ENCODE measurements around the gene MGAT4A.

MGAT4A gene

DNA sequence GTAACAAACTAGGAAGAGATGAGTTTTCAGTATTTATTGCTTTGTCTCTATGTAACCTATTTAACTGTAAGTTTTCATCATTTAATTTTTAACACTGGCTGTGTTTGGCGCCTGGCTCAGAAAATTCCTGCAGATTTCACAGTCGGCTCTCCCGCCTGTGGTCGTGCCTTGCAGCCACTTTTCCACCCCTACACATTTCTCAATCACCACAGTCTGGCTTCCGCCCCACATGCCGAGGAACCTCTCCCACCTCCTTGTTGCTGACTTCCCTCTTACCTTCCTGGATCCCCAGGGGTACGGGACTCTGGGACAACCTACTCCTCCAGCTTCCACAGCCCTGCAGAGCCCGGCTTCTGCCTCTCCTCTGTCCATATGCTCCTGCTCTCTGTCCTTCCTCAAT, 41.6 kb upstream of the MGAT4A start:
- peak overlapping the region; percentile 53 for H3K4me3 ChIP-seq (ENCODE audit: low read length, poor library complexity, severe bottlenecking)
- peak overlapping the region; percentile 66 for H3K4me2 ChIP-seq (ENCODE audit: low read depth, low read length, poor library complexity, severe bottlenecking)
- H3K9me2 ChIP-seq (replicated peaks; ENCODE audit: low read depth, low read length), result no peaks in the 10 kb centered on the region
- no peaks in the 10 kb centered on the region for H3K9me3 ChIP-seq (ENCODE audit: insufficient read depth, low read depth, low read length)
- 0 out of 2 replicates have a peak, but pooled peaks cover 6% of the 10 kb centered on the region for H3F3A ChIP-seq (ENCODE audit: low read depth)
- H3K9ac ChIP-seq (ENCODE audit: low read depth, low read length, poor library complexity, severe bottlenecking), result peak overlapping the region; percentile 61
- H2AFZ ChIP-seq (ENCODE audit: low read length), result peak overlapping the region; percentile 95; the same call in 1 of the 2 replicates
- H3K79me2 ChIP-seq (ENCODE audit: insufficient read depth, low read length), result no peaks in the 10 kb centered on the region
- no peaks in the 10 kb centered on the region for H3K36me3 ChIP-seq (ENCODE audit: insufficient read depth, low read length)
- TF ChIP-seq, protein P1, sequence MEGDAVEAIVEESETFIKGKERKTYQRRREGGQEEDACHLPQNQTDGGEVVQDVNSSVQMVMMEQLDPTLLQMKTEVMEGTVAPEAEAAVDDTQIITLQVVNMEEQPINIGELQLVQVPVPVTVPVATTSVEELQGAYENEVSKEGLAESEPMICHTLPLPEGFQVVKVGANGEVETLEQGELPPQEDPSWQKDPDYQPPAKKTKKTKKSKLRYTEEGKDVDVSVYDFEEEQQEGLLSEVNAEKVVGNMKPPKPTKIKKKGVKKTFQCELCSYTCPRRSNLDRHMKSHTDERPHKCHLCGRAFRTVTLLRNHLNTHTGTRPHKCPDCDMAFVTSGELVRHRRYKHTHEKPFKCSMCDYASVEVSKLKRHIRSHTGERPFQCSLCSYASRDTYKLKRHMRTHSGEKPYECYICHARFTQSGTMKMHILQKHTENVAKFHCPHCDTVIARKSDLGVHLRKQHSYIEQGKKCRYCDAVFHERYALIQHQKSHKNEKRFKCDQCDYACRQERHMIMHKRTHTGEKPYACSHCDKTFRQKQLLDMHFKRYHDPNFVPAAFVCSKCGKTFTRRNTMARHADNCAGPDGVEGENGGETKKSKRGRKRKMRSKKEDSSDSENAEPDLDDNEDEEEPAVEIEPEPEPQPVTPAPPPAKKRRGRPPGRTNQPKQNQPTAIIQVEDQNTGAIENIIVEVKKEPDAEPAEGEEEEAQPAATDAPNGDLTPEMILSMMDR (conservative IDR thresholded peaks at IDR 0.05; ENCODE audit: low read length), result no peak
- TF ChIP-seq EZH2phosphoT487 (IDR thresholded peaks at IDR 0.05; ENCODE audit: borderline replicate concordance), result no peak
- no peaks in the 10 kb centered on the region for H4K20me1 ChIP-seq (ENCODE audit: insufficient read depth, low read length, poor library complexity, severe bottlenecking)
- no peaks in the 10 kb centered on the region for H3K27me3 ChIP-seq (ENCODE audit: insufficient read depth, low read length, poor library complexity, severe bottlenecking)
- H3K4me1 ChIP-seq (ENCODE audit: insufficient read depth, low read length, poor library complexity, severe bottlenecking), result peaks cover 44% of the 10 kb centered on the region

DNA sequence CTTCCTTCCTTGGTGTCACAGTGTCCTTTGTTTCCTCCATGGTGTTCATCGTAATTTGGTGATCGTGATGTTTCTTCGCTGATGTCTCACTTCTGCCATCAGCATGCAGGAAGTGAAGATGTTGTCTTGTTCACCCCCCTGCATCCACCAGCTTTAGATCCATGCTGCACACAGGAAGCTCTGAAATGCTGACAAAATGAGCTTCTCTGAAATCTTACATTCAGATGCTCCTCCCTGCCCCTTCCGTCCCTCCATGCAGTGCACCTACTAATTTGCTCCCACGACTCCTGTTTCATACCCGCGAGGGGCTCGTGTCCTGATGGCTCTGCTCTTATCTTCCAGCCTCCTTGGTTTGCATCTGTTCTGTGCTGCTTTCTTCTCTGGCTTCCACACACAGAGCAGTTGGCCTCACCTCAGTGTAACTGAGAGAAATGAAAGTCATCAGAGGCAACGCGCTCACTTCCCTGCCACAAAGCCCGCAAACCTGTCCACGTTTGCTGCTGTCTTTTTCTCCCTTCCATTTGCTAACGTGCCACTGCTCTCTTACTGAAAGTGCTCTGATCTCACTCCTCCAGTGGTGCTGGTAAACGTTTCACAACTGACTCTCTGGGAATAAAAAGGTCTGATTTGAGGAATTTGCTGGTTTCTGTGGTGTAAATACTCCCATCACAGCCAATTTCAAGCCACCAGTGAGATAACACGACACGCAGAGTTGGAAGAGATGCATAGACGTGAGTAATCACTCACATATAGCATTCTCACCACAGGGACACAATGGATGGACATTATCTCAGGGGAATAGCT, 41.0 kb upstream of the MGAT4A start:
- Histone ChIP-seq H3K4me3 (ENCODE audit: low read length, poor library complexity, severe bottlenecking) (peak overlapping the region; percentile 53), H4K20me1 (ENCODE audit: insufficient read depth, low read length, poor library complexity, severe bottlenecking) (no peaks in the 10 kb centered on the region), H3K27me3 (ENCODE audit: insufficient read depth, low read length, poor library complexity, severe bottlenecking) (no peaks in the 10 kb centered on the region), H2AFZ (ENCODE audit: low read length) (peak overlapping the region; percentile 95), H3K9ac (ENCODE audit: low read depth, low read length, poor library complexity, severe bottlenecking) (peak overlapping the region; percentile 61), H3K79me2 (ENCODE audit: insufficient read depth, low read length) (no peaks in the 10 kb centered on the region), H3K9me2 (replicated peaks; ENCODE audit: low read depth, low read length) (no peaks in the 10 kb centered on the region), H3F3A (ENCODE audit: low read depth) (0 out of 2 replicates have a peak, but pooled peaks cover 6% of the 10 kb centered on the region), H3K4me2 (ENCODE audit: low read depth, low read length, poor library complexity, severe bottlenecking) (peak overlapping the region; percentile 66), H3K4me1 (ENCODE audit: insufficient read depth, low read length, poor library complexity, severe bottlenecking) (peaks cover 50% of the 10 kb centered on the region), H3K36me3 (ENCODE audit: insufficient read depth, low read length) (no peaks in the 10 kb centered on the region), H3K9me3 (ENCODE audit: insufficient read depth, low read depth, low read length) (no peaks in the 10 kb centered on the region)
- TF ChIP-seq, protein P1 (conservative IDR thresholded peaks at IDR 0.05; ENCODE audit: low read length), result no peak
- no peak for TF ChIP-seq EZH2phosphoT487 (IDR thresholded peaks at IDR 0.05; ENCODE audit: borderline replicate concordance)

DNA sequence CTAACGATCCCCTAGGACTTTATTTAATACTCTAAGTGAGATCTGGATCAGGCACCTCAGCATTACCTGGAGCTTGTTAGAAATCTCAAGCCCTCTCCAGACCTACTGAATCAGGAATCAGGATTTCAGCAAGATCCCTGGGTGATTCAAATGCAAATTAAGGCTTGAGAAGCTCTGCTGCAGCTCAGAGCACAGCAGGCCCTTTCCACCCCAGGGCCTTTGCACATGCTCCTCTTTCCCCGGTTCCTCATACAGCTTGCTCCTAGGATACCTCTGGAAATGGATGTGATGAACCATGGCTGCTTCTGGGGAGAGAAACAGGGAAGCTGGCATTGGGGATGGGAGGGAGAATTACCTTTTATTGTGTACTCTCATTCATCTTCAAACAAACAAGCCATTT, 40.3 kb upstream of the MGAT4A start:
- no peaks in the 10 kb centered on the region for H3K27me3 ChIP-seq (ENCODE audit: insufficient read depth, low read length, poor library complexity, severe bottlenecking)
- 0 out of 2 replicates have a peak, but pooled peaks cover 6% of the 10 kb centered on the region for H3F3A ChIP-seq (ENCODE audit: low read depth)
- H3K79me2 ChIP-seq (ENCODE audit: insufficient read depth, low read length), result no peaks in the 10 kb centered on the region
- peaks cover 55% of the 10 kb centered on the region for H3K4me1 ChIP-seq (ENCODE audit: insufficient read depth, low read length, poor library complexity, severe bottlenecking)
- peak overlapping the region; percentile 66 for H3K4me2 ChIP-seq (ENCODE audit: low read depth, low read length, poor library complexity, severe bottlenecking)
- TF ChIP-seq, protein P1 (conservative IDR thresholded peaks at IDR 0.05; ENCODE audit: low read length), result no peak
- no peak for TF ChIP-seq EZH2phosphoT487 (IDR thresholded peaks at IDR 0.05; ENCODE audit: borderline replicate concordance)
- H2AFZ ChIP-seq (ENCODE audit: low read length), result peak overlapping the region; percentile 95
- H3K36me3 ChIP-seq (ENCODE audit: insufficient read depth, low read length), result no peaks in the 10 kb centered on the region
- no peaks in the 10 kb centered on the region for H3K9me2 ChIP-seq (replicated peaks; ENCODE audit: low read depth, low read length)
- no peaks in the 10 kb centered on the region for H3K9me3 ChIP-seq (ENCODE audit: insufficient read depth, low read depth, low read length)
- H4K20me1 ChIP-seq (ENCODE audit: insufficient read depth, low read length, poor library complexity, severe bottlenecking), result no peaks in the 10 kb centered on the region
- peak overlapping the region; percentile 61 for H3K9ac ChIP-seq (ENCODE audit: low read depth, low read length, poor library complexity, severe bottlenecking)
- peak overlapping the region; percentile 53 for H3K4me3 ChIP-seq (ENCODE audit: low read length, poor library complexity, severe bottlenecking)

Measured in Loucy (cell line).